ENCODE measurements around the gene TLK2.
"Not testable (repeated sequence)": the region's sequence is repeated elsewhere in the genome, so short reads cannot be mapped to it uniquely, and the experiment has no call there.

The TLK2 gene

DNA sequence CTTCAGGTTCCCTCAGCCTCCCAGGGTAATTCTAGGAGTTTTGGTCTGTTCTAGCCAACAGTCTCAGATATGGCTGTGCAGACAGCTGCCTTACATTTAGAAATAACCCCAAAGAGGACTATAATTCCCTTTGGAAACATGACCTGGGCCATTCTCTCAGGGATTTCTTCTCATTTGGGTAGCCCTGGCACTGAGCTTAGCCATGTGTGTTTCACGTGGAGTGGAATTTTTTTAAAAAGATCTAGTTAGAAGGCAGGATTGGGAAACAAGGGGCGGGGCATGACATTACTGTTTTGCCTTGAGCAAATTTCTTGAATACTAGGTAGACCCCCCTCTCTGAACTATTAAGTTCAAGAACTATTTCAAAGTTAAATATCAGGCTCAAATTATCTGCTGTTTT is 119.3 kb downstream of the TLK2 start:
- peaks cover 2% of the 10 kb centered on the region for H3K9me3 ChIP-seq (ENCODE audit: severe bottlenecking)
- no peak overlapping the region for H3K4me3 ChIP-seq (ENCODE audit: low read depth, low read length)
- H3K27me3 ChIP-seq (ENCODE audit: insufficient read depth, low read depth, severe bottlenecking) = no peaks in the 10 kb centered on the region
- peaks cover 81% of the 10 kb centered on the region for H3K36me3 ChIP-seq
- TF ChIP-seq, protein P1, sequence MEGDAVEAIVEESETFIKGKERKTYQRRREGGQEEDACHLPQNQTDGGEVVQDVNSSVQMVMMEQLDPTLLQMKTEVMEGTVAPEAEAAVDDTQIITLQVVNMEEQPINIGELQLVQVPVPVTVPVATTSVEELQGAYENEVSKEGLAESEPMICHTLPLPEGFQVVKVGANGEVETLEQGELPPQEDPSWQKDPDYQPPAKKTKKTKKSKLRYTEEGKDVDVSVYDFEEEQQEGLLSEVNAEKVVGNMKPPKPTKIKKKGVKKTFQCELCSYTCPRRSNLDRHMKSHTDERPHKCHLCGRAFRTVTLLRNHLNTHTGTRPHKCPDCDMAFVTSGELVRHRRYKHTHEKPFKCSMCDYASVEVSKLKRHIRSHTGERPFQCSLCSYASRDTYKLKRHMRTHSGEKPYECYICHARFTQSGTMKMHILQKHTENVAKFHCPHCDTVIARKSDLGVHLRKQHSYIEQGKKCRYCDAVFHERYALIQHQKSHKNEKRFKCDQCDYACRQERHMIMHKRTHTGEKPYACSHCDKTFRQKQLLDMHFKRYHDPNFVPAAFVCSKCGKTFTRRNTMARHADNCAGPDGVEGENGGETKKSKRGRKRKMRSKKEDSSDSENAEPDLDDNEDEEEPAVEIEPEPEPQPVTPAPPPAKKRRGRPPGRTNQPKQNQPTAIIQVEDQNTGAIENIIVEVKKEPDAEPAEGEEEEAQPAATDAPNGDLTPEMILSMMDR (IDR thresholded peaks at IDR 0.05; ENCODE audit: low read depth, low read length) = no peak
- DNase-seq = no peak
- H3K27ac ChIP-seq = no peak overlapping the region

DNA sequence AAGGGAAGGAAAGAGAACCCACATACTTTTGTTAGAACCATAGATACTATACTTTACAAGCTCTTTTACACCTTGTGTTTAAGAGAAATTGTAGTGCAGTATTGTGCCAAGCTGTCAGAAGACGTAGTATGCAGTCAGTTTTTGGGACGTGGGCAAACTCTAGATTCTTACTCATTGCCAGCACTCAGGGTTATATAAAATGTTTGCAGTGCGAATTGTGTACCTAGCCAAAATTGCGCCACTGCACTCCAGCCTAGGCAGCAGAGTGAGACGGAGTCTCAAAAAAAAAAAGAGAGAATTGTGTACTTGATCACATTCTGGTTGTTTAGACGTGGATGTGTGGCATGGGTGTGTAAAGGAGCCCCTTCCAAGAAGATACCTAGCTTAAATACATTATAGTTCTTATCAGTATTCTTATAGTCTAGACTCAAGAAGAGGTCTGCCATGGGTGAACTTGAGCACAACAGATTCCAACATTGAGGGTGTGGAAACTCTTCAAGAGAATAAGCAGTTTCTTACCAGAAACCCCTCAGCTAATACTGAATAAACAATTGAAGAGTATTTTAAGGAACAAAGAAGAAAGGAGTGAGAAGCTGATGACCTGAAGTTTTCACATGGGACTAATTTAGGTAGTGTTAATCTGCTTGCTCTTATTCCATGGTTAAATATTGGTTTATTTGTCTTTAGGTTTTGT is 121.5 kb downstream of the TLK2 start:
- Histone ChIP-seq H3K4me3 (ENCODE audit: low read depth, low read length) (no peak overlapping the region), H3K27me3 (ENCODE audit: insufficient read depth, low read depth, severe bottlenecking) (no peaks in the 10 kb centered on the region), H3K27ac (no peak overlapping the region), H3K9me3 (ENCODE audit: severe bottlenecking) (no peaks in the 10 kb centered on the region), H3K36me3 (peaks cover 78% of the 10 kb centered on the region)
- DNase-seq = no peak
- TF ChIP-seq, protein P1 (IDR thresholded peaks at IDR 0.05; ENCODE audit: low read depth, low read length) = no peak

DNA sequence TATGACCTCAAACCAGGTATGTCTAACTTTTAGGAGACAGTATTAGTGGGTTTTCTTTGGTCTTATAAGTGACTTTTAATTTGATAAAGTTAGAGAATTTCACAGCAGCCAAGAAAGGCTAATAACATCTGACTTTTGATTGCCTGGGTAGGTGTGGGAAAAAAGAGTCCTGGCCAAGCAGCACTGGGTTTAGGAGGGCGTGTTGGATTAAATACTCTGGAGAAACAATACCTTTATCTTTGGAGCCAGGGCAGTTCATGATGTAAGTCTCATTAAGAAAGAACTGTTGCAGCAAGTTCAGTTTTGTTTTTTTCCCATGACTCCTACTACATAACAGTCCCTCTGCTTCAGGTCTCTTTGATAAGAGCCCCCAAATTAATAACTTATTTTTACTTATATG is 122.2 kb downstream of the TLK2 start:
- no peaks in the 10 kb centered on the region for H3K9me3 ChIP-seq (ENCODE audit: severe bottlenecking)
- H3K27me3 ChIP-seq (ENCODE audit: insufficient read depth, low read depth, severe bottlenecking) = no peaks in the 10 kb centered on the region
- no peak overlapping the region for H3K27ac ChIP-seq
- H3K36me3 ChIP-seq = peaks cover 79% of the 10 kb centered on the region
- TF ChIP-seq, protein P1 (IDR thresholded peaks at IDR 0.05; ENCODE audit: low read depth, low read length) = no peak
- H3K4me3 ChIP-seq (ENCODE audit: low read depth, low read length) = no peak overlapping the region
- no peak for DNase-seq

DNA sequence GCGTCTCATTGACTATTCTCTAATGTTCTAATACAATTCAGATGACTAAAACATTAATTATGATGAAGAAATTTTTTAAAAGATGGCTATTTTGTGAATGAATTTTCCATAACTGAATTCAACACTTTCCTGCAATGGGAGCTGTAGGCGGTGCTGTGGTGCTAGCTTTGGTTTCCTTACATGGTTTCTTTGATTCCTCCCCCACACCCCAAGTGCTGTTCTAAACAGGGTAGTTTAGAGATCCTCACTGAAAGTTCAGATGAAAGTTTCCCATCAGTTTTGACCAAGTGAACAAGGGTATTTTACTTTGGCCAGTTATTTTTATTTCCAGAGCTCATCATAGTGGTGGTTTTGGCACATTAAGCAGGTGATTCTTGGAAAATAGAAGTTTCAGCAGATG is 122.8 kb downstream of the TLK2 start:
- Histone ChIP-seq H3K27ac (no peak overlapping the region), H3K27me3 (ENCODE audit: insufficient read depth, low read depth, severe bottlenecking) (no peaks in the 10 kb centered on the region), H3K9me3 (ENCODE audit: severe bottlenecking) (no peaks in the 10 kb centered on the region), H3K4me3 (ENCODE audit: low read depth, low read length) (no peak overlapping the region), H3K36me3 (peaks cover 78% of the 10 kb centered on the region)
- TF ChIP-seq, protein P1 (IDR thresholded peaks at IDR 0.05; ENCODE audit: low read depth, low read length) = no peak
- DNase-seq = no peak

DNA sequence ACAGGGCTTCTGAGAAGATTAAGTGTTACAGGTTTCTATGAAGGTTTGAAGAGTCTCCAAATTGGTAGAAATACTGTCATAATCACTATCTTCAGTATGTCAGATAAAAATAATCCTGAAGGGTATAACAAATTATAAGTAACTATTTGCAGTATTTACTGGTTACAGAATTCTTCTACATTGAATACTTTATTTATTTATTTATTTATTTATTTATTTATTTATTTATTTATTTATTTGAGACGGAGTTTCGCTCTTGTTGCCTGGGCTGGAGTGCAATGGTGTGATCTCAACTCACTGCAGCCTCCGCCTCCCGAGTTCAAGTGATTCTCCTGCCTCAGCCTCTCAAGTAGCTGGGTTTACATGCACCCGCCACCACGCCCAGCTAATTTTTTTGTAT is 125.2 kb downstream of the TLK2 start:
- not testable (repeated sequence) for H3K4me3 ChIP-seq (ENCODE audit: low read depth, low read length); H3K9me3 ChIP-seq (ENCODE audit: severe bottlenecking); H3K27ac ChIP-seq; H3K27me3 ChIP-seq (ENCODE audit: insufficient read depth, low read depth, severe bottlenecking); DNase-seq
- peaks cover 86% of the 10 kb centered on the region for H3K36me3 ChIP-seq

DNA sequence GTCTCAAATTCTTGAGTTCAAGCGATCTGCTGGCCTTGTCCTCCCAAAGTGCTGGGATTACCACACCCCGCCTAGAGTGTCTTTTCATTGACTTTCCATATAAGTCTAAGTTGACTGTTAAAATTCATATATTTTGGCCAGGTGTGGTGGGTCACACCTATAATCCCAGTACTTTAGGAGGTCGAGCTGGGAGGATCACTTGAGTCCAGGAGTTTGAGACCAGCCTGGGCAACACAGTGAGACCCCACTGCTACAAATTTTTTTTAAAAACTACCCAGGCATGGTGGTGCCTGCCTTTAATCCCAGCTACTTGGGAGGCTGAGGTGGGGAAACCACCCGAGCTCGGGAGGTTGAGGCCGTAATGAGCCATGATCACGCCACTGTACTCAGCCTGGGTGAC is 127.0 kb downstream of the TLK2 start:
- Histone ChIP-seq H3K4me3 (ENCODE audit: low read depth, low read length) (no peak overlapping the region), H3K36me3 (peaks cover 88% of the 10 kb centered on the region), H3K27me3 (ENCODE audit: insufficient read depth, low read depth, severe bottlenecking) (no peaks in the 10 kb centered on the region), H3K27ac (no peak overlapping the region), H3K9me3 (ENCODE audit: severe bottlenecking) (no peaks in the 10 kb centered on the region)
- TF ChIP-seq, protein P1 (IDR thresholded peaks at IDR 0.05; ENCODE audit: low read depth, low read length) = no peak
- DNase-seq = no peak

Data from WERI-Rb-1 (cell line).